Measurements from ENCODE around the gene ZCCHC8. TPM values are rescaled to one million over a fixed set of nuclear protein-coding genes. Genes with fewer than 3 reads are reported as not detected.
"Not testable (repeated sequence)": the region's sequence is repeated elsewhere in the genome, so short reads cannot be mapped to it uniquely, and the experiment has no call there.

The ZCCHC8 gene
- total RNA-seq, 2 experiments from 2014 or later = 34.7 to 39.1 TPM

- Mint-ChIP-seq H3K27ac (no peak overlapping the region), H3K36me3 (ENCODE audit: low read depth) (peaks cover 40% of the 10 kb centered on the region), H3K4me3 (no peak overlapping the region), H3K9me3 (ENCODE audit: low read depth) (no peaks in the 10 kb centered on the region), H3K4me1 (peaks cover 20% of the 10 kb centered on the region), H3K27me3 (no peaks in the 10 kb centered on the region)
- intact Hi-C loops (cut with DNase I, micrococcal nuclease) = no loop called here
- no peak for DNase-seq
- ATAC-seq = no peak
- CTCF ChIA-PET = interaction anchor here (0.6 kb wide), 1 partner anchor 72 kb away, joined by 3 read pairs; no protein-coding TSS in a partner anchor
- POLR2A ChIA-PET = interaction anchor here (0.5 to 1.2 kb wide), 2 partner anchors 92 to 98 kb away, joined by 3 to 5 read pairs; no protein-coding TSS in a partner anchor
Observed at GRCh38 chr12:122495258-122495657, 5.5 kb downstream of the ZCCHC8 start.

GRCh38 chr12:122493222-122493621 is 7.5 kb downstream of the ZCCHC8 start:
- H3K9me3 Mint-ChIP-seq (ENCODE audit: low read depth); CTCF ChIA-PET: not testable (repeated sequence)
- POLR2A ChIA-PET = interaction anchor here (0.7 kb wide), 1 partner anchor 290 kb away, joined by 3 read pairs; the partner anchor contains the start of gene B3GNT4

DNA sequence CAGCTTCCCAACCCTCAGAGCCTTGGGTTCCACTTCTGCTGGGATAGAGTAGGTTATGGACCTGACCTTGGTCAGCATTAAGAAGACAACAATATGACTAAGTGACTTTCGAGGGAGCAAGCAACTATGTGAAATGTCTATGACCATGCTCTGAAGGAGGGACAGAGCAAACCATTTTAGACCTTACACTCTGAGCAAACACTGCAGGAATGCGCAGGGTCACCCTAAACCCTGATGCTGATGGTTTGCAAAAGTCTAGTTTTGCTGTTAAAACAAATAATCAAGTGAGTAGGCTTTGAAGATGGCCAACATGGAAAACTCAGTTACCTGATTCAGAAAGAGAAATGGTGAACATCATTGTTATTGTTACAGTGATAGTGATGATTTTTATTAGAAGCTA is 8.7 kb downstream of the ZCCHC8 start:
- H3K9me3 Mint-ChIP-seq (ENCODE audit: low read depth) = no peaks in the 10 kb centered on the region
- no peak for ATAC-seq

More at GRCh38 chr12:122493222-122493621, 7.5 kb downstream of the ZCCHC8 start:
- peaks cover 12% of the 10 kb centered on the region for H3K4me1 Mint-ChIP-seq
- peaks cover 37% of the 10 kb centered on the region for H3K36me3 Mint-ChIP-seq (ENCODE audit: low read depth)
- ATAC-seq; DNase-seq; H3K27ac Mint-ChIP-seq; H3K27me3 Mint-ChIP-seq; intact Hi-C loops (cut with DNase I, micrococcal nuclease); H3K4me3 Mint-ChIP-seq: not testable (repeated sequence)

GRCh38 chr12:122489038-122489437 is 11.7 kb downstream of the ZCCHC8 start:
- no peaks in the 10 kb centered on the region for H3K4me1 Mint-ChIP-seq
- peaks cover 46% of the 10 kb centered on the region for H3K36me3 Mint-ChIP-seq (ENCODE audit: low read depth)
- no peak overlapping the region for H3K4me3 Mint-ChIP-seq
- H3K9me3 Mint-ChIP-seq (ENCODE audit: low read depth) = no peaks in the 10 kb centered on the region
- DNase-seq = no peak
- peak overlapping the region; percentile 42 for H3K27ac Mint-ChIP-seq
- ATAC-seq = no peak
- H3K27me3 Mint-ChIP-seq = no peaks in the 10 kb centered on the region
- CTCF ChIA-PET = interaction anchor here (0.9 to 1.5 kb wide), 4 partner anchors 9 to 152 kb away, joined by 3 to 6 read pairs (median 5); no protein-coding TSS in a partner anchor
- POLR2A ChIA-PET = interaction anchor here (0.8 kb wide), 1 partner anchor 11 kb away, joined by 3 read pairs; no protein-coding TSS in a partner anchor
- intact Hi-C loops (cut with DNase I, micrococcal nuclease) = no loop called here

More for the DNA sequence above, 8.7 kb downstream of the ZCCHC8 start:
- H3K27ac Mint-ChIP-seq = no peak overlapping the region
- intact Hi-C loops (cut with DNase I, micrococcal nuclease) = no loop called here
- CTCF ChIA-PET = no interaction called here
- no peak for DNase-seq
- POLR2A ChIA-PET = interaction anchor here (0.7 kb wide), 1 partner anchor 492 kb away, joined by 3 read pairs; no protein-coding TSS in a partner anchor
- no peak overlapping the region for H3K4me3 Mint-ChIP-seq
- peaks cover 38% of the 10 kb centered on the region for H3K36me3 Mint-ChIP-seq (ENCODE audit: low read depth)
- peaks cover 6% of the 10 kb centered on the region for H3K4me1 Mint-ChIP-seq
- H3K27me3 Mint-ChIP-seq = no peaks in the 10 kb centered on the region

GRCh38 chr12:122487807-122488206 is 12.9 kb downstream of the ZCCHC8 start:
- DNase-seq; POLR2A ChIA-PET; H3K27me3 Mint-ChIP-seq; H3K4me1 Mint-ChIP-seq; CTCF ChIA-PET; H3K9me3 Mint-ChIP-seq (ENCODE audit: low read depth); ATAC-seq; intact Hi-C loops (cut with DNase I, micrococcal nuclease); H3K27ac Mint-ChIP-seq; H3K4me3 Mint-ChIP-seq: not testable (repeated sequence)
- H3K36me3 Mint-ChIP-seq (ENCODE audit: low read depth) = peaks cover 57% of the 10 kb centered on the region

- intact Hi-C loops (cut with DNase I, micrococcal nuclease) = no loop called here
- no peak for ATAC-seq
- Mint-ChIP-seq H3K4me1 (peaks cover 7% of the 10 kb centered on the region), H3K9me3 (ENCODE audit: low read depth) (no peaks in the 10 kb centered on the region), H3K36me3 (ENCODE audit: low read depth) (peaks cover 53% of the 10 kb centered on the region), H3K4me3 (no peak overlapping the region), H3K27ac (no peak overlapping the region), H3K27me3 (no peaks in the 10 kb centered on the region)
- POLR2A ChIA-PET = no interaction called here
- DNase-seq = no peak
- CTCF ChIA-PET = interaction anchor here (0.5 to 2.2 kb wide), 4 partner anchors 10 to 25 kb away, joined by 3 to 7 read pairs (median 3); no protein-coding TSS in a partner anchor
Observed at GRCh38 chr12:122486805-122487426, 13.8 kb downstream of the ZCCHC8 start.

DNA sequence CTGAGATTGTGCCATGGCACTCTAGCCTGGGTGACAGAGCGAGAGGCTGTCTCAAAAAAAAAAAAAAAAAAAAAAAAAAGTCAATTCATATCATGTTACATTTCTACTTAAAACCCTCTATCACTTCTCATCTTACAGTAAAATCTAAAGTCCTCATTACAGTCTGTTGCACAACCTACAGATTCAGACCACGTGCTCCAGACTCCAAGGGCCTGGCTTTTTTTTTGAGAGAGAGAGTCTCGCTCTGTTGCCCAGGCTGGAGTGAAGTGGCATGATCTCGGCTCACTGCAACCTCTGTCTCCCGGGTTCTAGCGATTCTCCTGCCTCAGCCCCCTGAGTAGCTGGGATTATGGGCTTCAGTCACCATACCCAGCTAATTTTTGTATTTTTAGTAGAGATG is 14.4 kb downstream of the ZCCHC8 start:
- CTCF ChIA-PET = interaction anchor here (0.5 to 2.2 kb wide), 4 partner anchors 10 to 25 kb away, joined by 3 to 7 read pairs (median 3); no protein-coding TSS in a partner anchor
- ATAC-seq; H3K4me1 Mint-ChIP-seq; H3K27ac Mint-ChIP-seq; intact Hi-C loops (cut with DNase I, micrococcal nuclease); H3K27me3 Mint-ChIP-seq; DNase-seq; H3K4me3 Mint-ChIP-seq; H3K9me3 Mint-ChIP-seq (ENCODE audit: low read depth): not testable (repeated sequence)
- peaks cover 50% of the 10 kb centered on the region for H3K36me3 Mint-ChIP-seq (ENCODE audit: low read depth)
- POLR2A ChIA-PET = interaction anchor here (0.6 kb wide), 2 partner anchors 13 to 81 kb away, joined by 3 to 5 read pairs; no protein-coding TSS in a partner anchor

DNA sequence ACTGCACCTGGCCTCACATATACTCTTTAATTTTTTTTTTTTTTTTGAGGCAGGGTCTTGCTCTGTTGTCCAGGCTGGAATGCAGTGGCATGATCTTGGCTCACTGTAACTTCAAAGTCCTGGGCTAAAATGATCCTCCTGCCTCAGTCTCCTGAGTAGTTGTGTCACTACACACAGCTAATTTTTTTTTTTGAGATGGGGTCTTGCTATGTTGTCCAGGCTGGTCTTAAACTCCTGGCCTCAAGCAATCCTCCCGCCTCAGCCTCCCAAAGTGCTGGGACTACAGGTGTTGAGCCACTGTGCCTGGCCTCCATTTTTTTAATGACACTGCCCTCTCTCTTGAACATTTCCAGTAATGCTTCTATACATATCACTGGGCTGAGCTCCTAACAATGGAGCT is 16.3 kb downstream of the ZCCHC8 start:
- H3K27me3 Mint-ChIP-seq = not testable (repeated sequence)

DNA sequence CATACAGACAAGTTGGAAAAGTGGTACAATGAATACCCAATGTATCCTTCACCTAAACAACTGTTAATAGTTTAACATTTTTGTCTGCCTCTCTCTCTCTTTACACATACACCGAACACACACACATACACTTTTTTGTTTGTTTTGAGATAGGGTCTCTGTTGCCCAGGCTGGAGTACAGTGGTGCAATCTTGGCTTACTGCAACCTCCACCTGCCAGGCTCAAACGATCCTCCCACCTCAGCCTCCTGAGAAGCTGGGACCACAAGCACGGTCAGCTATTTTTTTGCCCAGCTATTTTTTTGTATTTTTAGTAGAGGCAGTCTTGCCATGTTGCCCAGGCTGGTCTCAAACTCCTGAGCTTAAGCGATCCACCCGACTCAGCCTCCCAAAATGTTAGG is 16.8 kb downstream of the ZCCHC8 start:
- DNase-seq (no peak), ATAC-seq (no peak)
- H3K4me1 Mint-ChIP-seq = peaks cover 7% of the 10 kb centered on the region
- intact Hi-C loops (cut with DNase I, micrococcal nuclease) = no loop called here
- no peak overlapping the region for H3K27ac Mint-ChIP-seq
- no peaks in the 10 kb centered on the region for H3K27me3 Mint-ChIP-seq
- CTCF ChIA-PET = interaction anchor here (0.5 to 1.5 kb wide), 5 partner anchors 14 to 148 kb away, joined by 3 read pairs; no protein-coding TSS in a partner anchor
- POLR2A ChIA-PET = interaction anchor here (0.8 to 1.8 kb wide), 2 partner anchors 15 to 17 kb away, joined by 4 read pairs; partner anchors contain the start of gene ZCCHC8
- H3K4me3 Mint-ChIP-seq = no peak overlapping the region
- H3K9me3 Mint-ChIP-seq (ENCODE audit: low read depth) = no peaks in the 10 kb centered on the region
- H3K36me3 Mint-ChIP-seq (ENCODE audit: low read depth) = peaks cover 55% of the 10 kb centered on the region

More for the DNA sequence above, 16.3 kb downstream of the ZCCHC8 start:
- ATAC-seq; DNase-seq; H3K4me3 Mint-ChIP-seq; intact Hi-C loops (cut with DNase I, micrococcal nuclease); H3K9me3 Mint-ChIP-seq (ENCODE audit: low read depth); H3K27ac Mint-ChIP-seq; H3K4me1 Mint-ChIP-seq: not testable (repeated sequence)
- CTCF ChIA-PET = interaction anchor here (0.7 to 1.5 kb wide), 3 partner anchors 13 to 85 kb away, joined by 3 read pairs; no protein-coding TSS in a partner anchor
- peaks cover 56% of the 10 kb centered on the region for H3K36me3 Mint-ChIP-seq (ENCODE audit: low read depth)
- POLR2A ChIA-PET = interaction anchor here (0.8 to 1.8 kb wide), 2 partner anchors 14 to 16 kb away, joined by 4 read pairs; partner anchors contain the start of gene ZCCHC8

DNA sequence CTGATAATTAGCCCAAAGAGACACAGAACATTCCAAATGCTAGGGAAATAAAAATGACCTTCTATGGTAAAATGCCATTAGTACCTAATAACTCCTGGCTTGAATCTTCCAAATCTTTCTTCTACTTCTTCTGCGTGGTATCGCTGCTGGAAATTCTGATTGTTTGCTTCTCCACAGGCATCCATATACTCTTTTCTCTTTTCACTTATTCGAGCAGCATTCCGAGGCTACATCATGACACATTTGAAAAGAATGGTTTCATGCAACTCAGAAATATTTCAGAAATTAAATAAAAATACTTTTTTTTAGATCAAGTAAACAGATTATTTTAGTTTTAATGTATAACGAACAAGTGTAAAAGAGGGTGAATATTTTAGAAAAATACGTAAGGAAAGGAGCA is 18.9 kb downstream of the ZCCHC8 start:
- ChIA-PET POLR2A (no interaction called here), CTCF (no interaction called here)
- Mint-ChIP-seq H3K4me3 (no peak overlapping the region), H3K27me3 (no peaks in the 10 kb centered on the region), H3K36me3 (ENCODE audit: low read depth) (peaks cover 60% of the 10 kb centered on the region), H3K27ac (no peak overlapping the region), H3K4me1 (peaks cover 7% of the 10 kb centered on the region), H3K9me3 (ENCODE audit: low read depth) (no peaks in the 10 kb centered on the region)
- DNase-seq (no peak), ATAC-seq (no peak)
- intact Hi-C loops (cut with DNase I, micrococcal nuclease) = no loop called here

GRCh38 chr12:122480753-122481152 is 20.0 kb downstream of the ZCCHC8 start:
- Mint-ChIP-seq H3K27ac (no peak overlapping the region), H3K36me3 (ENCODE audit: low read depth) (peaks cover 59% of the 10 kb centered on the region), H3K4me1 (peaks cover 8% of the 10 kb centered on the region), H3K9me3 (ENCODE audit: low read depth) (no peaks in the 10 kb centered on the region), H3K27me3 (no peaks in the 10 kb centered on the region), H3K4me3 (no peak overlapping the region)
- no peak for ATAC-seq
- ChIA-PET POLR2A (interaction anchor here (0.8 kb wide), 1 partner anchor 81 kb away, joined by 4 read pairs; no protein-coding TSS in a partner anchor), CTCF (interaction anchor here (0.7 to 1.2 kb wide), 4 partner anchors 11 to 87 kb away, joined by 3 read pairs; no protein-coding TSS in a partner anchor)
- DNase-seq = no peak
- intact Hi-C loops (cut with DNase I, micrococcal nuclease) = no loop called here
